Activated T-cell treated with anti-CD3 and anti-CD28 coated beads, Interleukin-2, amount 50 U/mL, for 4 hours (primary cell): ENCODE data around the gene RIOX2. TPM values are rescaled to one million over a fixed set of nuclear protein-coding genes. Genes with fewer than 3 reads are reported as not detected.

Source experiments
- ATAC-seq, 2 donors: fragments of 200-7000 bp; cut with Tn5 transposase; one replicate each; pipeline ENCODE4 v1.10.0; 2021
- DNase-seq: peaks from one replicate; pipeline ENCODE4 v3.0.0-alpha.2; 2020
- H3K27me3 Mint-ChIP-seq: one replicate; pipeline ENCODE4 v1.8.0; 2021; ENCODE audit warnings: low read depth, mixed read lengths
- H3K36me3 Mint-ChIP-seq: one replicate; pipeline ENCODE4 v1.8.0; 2022; ENCODE audit warnings: mixed read lengths; ENCODE audit not compliant: insufficient read depth
- H3K4me1 Mint-ChIP-seq: one replicate; pipeline ENCODE4 v1.8.0; 2021; ENCODE audit warnings: low read depth, mixed read lengths
- H3K4me3 Mint-ChIP-seq: one replicate; pipeline ENCODE4 v1.8.0; 2021; ENCODE audit warnings: mild to moderate bottlenecking, moderate library complexity, mixed read lengths
- H3K9me3 Mint-ChIP-seq: one replicate; pipeline ENCODE4 v1.8.0; 2021; ENCODE audit warnings: mixed read lengths
- total RNA-seq, 3 donors: library from RNA; stranded (reverse); gene quantifications; one replicate each; pipeline ENCODE4 v1.2.1, GENCODE V29; 2021

The RIOX2 gene
- total RNA-seq, 3 donors from 2014 or later = 51.2 to 61.3 (median 56.3) TPM

GRCh38 chr3:97952872-97953271 is 19.4 kb downstream of the RIOX2 start:
- H3K9me3 Mint-ChIP-seq = no peaks in the 10 kb centered on the region

DNA sequence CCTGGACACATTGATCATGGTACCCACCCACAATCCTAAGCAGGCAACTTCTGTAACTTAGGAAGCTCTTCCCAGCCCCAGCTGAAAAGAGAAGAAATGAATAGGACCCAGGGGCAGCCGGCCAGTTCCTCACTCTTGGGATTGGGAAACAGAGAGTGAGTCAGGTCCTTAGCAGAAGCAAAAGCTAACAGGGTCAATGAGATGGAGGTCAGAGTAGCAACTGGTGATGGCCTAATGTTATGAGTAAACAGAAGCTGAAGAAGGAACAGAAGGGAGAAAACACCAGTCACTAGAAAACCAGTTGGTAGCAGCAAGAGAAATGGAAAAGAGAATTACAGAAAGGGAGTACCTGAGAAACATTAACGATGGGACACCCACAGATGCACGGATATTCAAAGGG is 20.0 kb downstream of the RIOX2 start:
- H3K4me3 Mint-ChIP-seq = no peak overlapping the region
- no peaks in the 10 kb centered on the region for H3K9me3 Mint-ChIP-seq
- peaks cover 60% of the 10 kb centered on the region for H3K36me3 Mint-ChIP-seq
- H3K4me1 Mint-ChIP-seq = no peaks in the 10 kb centered on the region
- DNase-seq = no peak
- no peaks in the 10 kb centered on the region for H3K27me3 Mint-ChIP-seq
- no peak for ATAC-seq

More at GRCh38 chr3:97952872-97953271, 19.4 kb downstream of the RIOX2 start:
- peaks cover 60% of the 10 kb centered on the region for H3K36me3 Mint-ChIP-seq
- no peak overlapping the region for H3K4me3 Mint-ChIP-seq
- no peak for ATAC-seq
- no peaks in the 10 kb centered on the region for H3K4me1 Mint-ChIP-seq
- DNase-seq = no peak
- no peaks in the 10 kb centered on the region for H3K27me3 Mint-ChIP-seq

DNA sequence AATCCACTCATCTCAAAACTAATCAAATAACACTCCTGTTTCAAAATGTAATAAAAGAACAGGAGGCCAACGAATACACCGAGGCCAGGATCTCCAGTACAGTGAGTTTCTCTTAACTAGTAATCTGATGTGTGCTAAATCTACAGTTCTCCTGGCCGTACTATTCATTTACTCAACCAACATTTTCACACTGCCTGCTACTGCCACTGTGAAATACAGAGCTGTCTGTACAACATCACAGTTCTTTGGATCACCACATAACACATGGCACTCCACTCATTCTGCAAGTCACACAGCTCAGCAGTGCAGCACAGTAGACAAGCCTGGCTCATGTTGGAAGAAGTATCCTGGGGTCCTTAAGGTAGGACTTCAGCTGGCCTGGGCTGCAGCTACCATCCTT is 21.9 kb downstream of the RIOX2 start:
- no peaks in the 10 kb centered on the region for H3K9me3 Mint-ChIP-seq
- ATAC-seq (no peak), DNase-seq (no peak)
- H3K4me3 Mint-ChIP-seq = no peak overlapping the region
- peaks cover 67% of the 10 kb centered on the region for H3K36me3 Mint-ChIP-seq
- no peaks in the 10 kb centered on the region for H3K27me3 Mint-ChIP-seq
- H3K4me1 Mint-ChIP-seq = no peaks in the 10 kb centered on the region

DNA sequence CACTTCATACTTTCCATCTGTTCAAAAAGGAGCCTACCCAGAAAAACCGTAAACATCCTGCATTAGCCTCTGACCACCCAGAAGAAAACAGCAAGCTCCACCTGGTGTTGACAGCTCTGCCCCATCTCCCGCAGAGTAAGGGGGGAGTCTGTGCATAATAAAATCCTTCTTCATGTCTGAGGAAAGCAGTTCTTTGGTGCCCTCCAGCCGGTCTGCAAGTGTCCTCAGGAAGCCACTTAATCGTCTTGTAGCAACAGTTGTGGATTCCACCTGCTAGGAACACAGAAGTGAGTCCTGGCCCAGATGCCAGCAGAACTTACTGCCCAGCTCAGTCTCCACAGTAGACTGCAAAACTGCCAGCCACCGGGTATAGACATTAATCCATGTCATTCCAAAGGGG is 22.5 kb downstream of the RIOX2 start:
- H3K4me1 Mint-ChIP-seq = no peaks in the 10 kb centered on the region
- no peaks in the 10 kb centered on the region for H3K9me3 Mint-ChIP-seq
- DNase-seq = no peak
- H3K27me3 Mint-ChIP-seq = no peaks in the 10 kb centered on the region
- H3K36me3 Mint-ChIP-seq = peaks cover 70% of the 10 kb centered on the region
- no peak overlapping the region for H3K4me3 Mint-ChIP-seq
- ATAC-seq = no peak

DNA sequence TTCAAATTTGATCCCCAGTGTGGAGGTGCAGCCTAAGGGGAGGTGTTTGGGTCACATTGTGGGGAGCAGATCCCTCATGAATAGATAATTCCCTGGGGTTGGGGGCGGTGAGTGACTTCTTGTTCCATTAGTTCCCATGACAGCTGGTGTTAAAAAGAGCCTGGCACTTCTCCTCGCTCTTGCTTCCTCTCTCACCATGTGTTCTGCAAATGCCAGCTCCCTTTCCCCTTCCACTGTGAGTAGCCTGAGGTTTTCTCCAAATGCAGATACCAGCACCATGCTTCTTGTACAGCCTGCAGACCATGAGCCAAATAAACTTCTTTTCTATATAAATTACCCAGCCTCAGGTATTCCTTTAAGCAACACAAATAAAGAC is 23.1 kb downstream of the RIOX2 start:
- peaks cover 67% of the 10 kb centered on the region for H3K36me3 Mint-ChIP-seq
- H3K4me1 Mint-ChIP-seq = no peaks in the 10 kb centered on the region
- no peak for ATAC-seq
- no peaks in the 10 kb centered on the region for H3K27me3 Mint-ChIP-seq
- DNase-seq = no peak
- no peak overlapping the region for H3K4me3 Mint-ChIP-seq
- H3K9me3 Mint-ChIP-seq = no peaks in the 10 kb centered on the region

GRCh38 chr3:97948351-97949109 is 23.7 kb downstream of the RIOX2 start:
- Mint-ChIP-seq H3K36me3 (peaks cover 67% of the 10 kb centered on the region), H3K4me1 (no peaks in the 10 kb centered on the region), H3K4me3 (no peak overlapping the region), H3K27me3 (no peaks in the 10 kb centered on the region), H3K9me3 (no peaks in the 10 kb centered on the region)
- no peak for ATAC-seq
- no peak for DNase-seq

DNA sequence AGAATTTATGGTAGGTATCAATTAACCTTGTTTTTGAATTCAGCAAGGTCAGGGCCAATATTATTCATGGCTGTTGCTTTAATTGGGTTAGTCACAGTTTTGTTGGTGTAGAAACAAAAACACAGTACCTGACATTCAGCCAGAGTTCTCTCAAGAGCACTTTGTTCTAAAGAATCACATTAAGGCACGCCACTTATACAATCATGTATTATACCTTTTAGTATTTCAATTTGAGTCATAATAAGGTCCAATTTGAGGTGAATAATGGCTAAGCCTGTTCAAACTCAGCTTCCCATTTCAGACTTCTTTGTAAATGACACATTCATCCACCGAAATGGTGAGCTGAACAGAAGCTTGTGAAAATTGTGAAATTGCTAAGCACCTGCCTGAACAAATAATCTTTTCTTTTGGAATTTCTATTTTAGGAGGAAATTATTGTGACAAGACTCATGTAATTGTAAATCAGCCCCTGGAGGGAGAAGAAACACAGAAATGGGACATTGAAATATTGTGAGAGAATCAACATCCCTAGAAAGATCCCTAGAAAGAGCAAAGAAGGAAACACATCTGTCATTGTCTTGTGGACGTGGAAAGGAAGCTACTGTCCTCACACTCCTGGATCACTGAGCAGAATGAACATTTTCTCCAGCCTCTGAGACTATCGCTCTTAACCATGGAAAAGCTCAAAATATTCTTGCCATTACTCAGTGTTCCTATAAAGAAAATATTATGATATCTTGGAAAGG is 29.3 kb downstream of the RIOX2 start:
- H3K27me3 Mint-ChIP-seq = no peaks in the 10 kb centered on the region
- ATAC-seq (peak; percentile 60 to 63), DNase-seq (no peak)
- peaks cover 2% of the 10 kb centered on the region for H3K4me1 Mint-ChIP-seq
- peaks cover 38% of the 10 kb centered on the region for H3K36me3 Mint-ChIP-seq
- no peak overlapping the region for H3K4me3 Mint-ChIP-seq
- H3K9me3 Mint-ChIP-seq = no peaks in the 10 kb centered on the region

GRCh38 chr3:97940034-97940433 is 32.2 kb downstream of the RIOX2 start:
- H3K36me3 Mint-ChIP-seq = peaks cover 28% of the 10 kb centered on the region
- H3K4me1 Mint-ChIP-seq = peaks cover 2% of the 10 kb centered on the region
- no peak overlapping the region for H3K4me3 Mint-ChIP-seq
- no peaks in the 10 kb centered on the region for H3K27me3 Mint-ChIP-seq
- DNase-seq = no peak
- no peak for ATAC-seq
- H3K9me3 Mint-ChIP-seq = no peaks in the 10 kb centered on the region

DNA sequence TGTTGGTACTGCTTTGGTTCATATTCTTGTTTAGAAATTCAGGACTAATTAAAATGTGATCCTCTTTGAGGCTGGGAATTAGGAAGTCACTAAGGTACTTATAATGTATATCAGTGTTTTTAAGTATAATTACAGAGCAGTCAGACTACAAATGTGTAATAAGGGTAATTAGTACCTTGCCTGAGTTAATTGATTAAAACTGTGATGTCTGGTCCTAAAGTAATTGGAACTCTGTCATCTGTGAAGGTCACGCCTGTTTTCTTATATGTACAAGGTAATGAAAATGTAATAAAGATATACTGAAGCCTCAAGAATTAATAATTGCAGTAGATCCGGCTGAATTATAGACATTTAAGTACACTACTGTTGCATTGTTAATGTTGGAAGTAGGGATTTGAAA is 32.8 kb downstream of the RIOX2 start:
- ATAC-seq (no peak), DNase-seq (no peak)
- Mint-ChIP-seq H3K4me3 (no peak overlapping the region), H3K4me1 (peaks cover 2% of the 10 kb centered on the region), H3K27me3 (no peaks in the 10 kb centered on the region), H3K36me3 (peaks cover 26% of the 10 kb centered on the region), H3K9me3 (no peaks in the 10 kb centered on the region)

- DNase-seq (no peak), ATAC-seq (no peak)
- Mint-ChIP-seq H3K36me3 (peaks cover 20% of the 10 kb centered on the region), H3K4me1 (peaks cover 2% of the 10 kb centered on the region), H3K4me3 (no peak overlapping the region), H3K27me3 (no peaks in the 10 kb centered on the region), H3K9me3 (no peaks in the 10 kb centered on the region)
These were observed 33.8 kb downstream of the RIOX2 start for GRCh38 chr3:97938444-97938843.

DNA sequence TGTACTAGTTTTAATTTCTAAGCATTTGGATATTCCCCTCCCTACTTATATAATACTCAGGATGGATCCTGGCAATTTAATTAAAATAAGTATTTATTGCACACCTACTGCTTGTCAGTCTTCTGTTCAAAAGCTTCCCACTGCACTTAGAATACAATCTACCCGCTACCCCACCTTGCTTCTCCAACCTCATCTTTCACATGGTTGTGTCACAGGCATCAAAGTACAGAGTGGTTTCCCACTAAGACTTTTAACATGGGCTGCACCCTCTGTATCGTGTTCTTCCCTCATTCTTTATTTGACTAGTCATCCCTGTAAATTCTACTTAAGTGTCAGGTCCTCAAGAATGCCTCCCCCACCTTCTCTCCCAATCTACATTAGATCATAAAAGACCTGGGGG is 35.0 kb downstream of the RIOX2 start:
- Mint-ChIP-seq H3K36me3 (peaks cover 12% of the 10 kb centered on the region), H3K4me3 (no peak overlapping the region), H3K27me3 (no peaks in the 10 kb centered on the region), H3K4me1 (no peaks in the 10 kb centered on the region), H3K9me3 (no peaks in the 10 kb centered on the region)
- ATAC-seq = no peak
- DNase-seq = no peak

- Mint-ChIP-seq H3K36me3 (peaks cover 16% of the 10 kb centered on the region), H3K4me1 (no peaks in the 10 kb centered on the region), H3K9me3 (peaks cover 2% of the 10 kb centered on the region), H3K4me3 (no peak overlapping the region), H3K27me3 (no peaks in the 10 kb centered on the region)
- DNase-seq (no peak), ATAC-seq (no peak)
These were observed 36.4 kb downstream of the RIOX2 start for GRCh38 chr3:97935842-97936241.

DNA sequence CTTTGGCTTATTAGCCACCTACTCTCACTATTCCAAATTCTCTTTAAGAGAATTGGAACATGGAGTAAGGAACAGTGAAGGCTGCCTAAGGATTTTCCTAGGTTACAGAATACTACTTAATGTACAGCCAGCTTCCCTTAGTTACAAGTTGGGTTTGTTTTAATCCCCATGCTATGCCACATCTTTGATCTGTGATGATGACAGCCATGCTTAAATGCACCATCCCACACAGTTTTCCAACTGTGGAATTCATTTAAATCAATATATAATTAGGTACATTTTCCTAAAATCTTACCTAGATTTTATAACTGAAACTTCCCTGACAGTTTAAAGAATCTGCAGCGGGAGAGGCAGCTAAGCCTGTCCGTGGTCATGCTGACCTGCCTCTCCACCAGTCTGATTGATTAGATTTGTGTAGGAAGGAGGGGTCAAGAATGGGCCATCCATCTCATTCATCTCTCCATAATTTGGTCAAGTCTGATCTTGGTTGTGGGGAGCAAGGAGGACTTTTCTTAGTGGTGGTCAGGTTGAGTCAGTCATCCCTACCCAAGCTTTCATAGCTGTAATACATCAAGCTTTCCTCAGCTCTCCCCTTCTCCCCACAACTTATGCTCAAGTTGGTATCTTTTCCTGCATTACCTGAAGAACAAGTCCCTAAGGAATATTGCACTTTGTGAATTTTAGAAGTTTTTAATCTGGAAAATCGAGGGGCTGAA is 37.1 kb downstream of the RIOX2 start:
- H3K27me3 Mint-ChIP-seq = no peaks in the 10 kb centered on the region
- H3K4me3 Mint-ChIP-seq = no peak overlapping the region
- no peaks in the 10 kb centered on the region for H3K4me1 Mint-ChIP-seq
- ATAC-seq = no peak
- peaks cover 21% of the 10 kb centered on the region for H3K36me3 Mint-ChIP-seq
- peaks cover 9% of the 10 kb centered on the region for H3K9me3 Mint-ChIP-seq
- no peak for DNase-seq

- Mint-ChIP-seq H3K4me1 (no peaks in the 10 kb centered on the region), H3K4me3 (no peak overlapping the region), H3K9me3 (peaks cover 10% of the 10 kb centered on the region), H3K27me3 (no peaks in the 10 kb centered on the region), H3K36me3 (peaks cover 16% of the 10 kb centered on the region)
- DNase-seq (no peak), ATAC-seq (no peak)
These were observed 39.8 kb downstream of the RIOX2 start for GRCh38 chr3:97932387-97932801.
